ENCODE measurements around the gene TUBB. TPM values are rescaled to one million over a fixed set of nuclear protein-coding genes. Genes with fewer than 3 reads are reported as not detected.

The TUBB gene
- total and polyA plus RNA-seq, 9 of the 15 experiments (the other 6 are each of a cell fraction or from before 2014, with no cell fraction given): 971 to 2,870 (median 1,478) TPM

- 0 out of 2 replicates have a peak, but pooled peaks have one; percentile 33 for TF ChIP-seq ZNF277 (CRISPR knock-in tag; IDR thresholded peaks at IDR 0.05; ENCODE audit: borderline replicate concordance)
- no peak for TF ChIP-seq ZNF75A (CRISPR knock-in tag; IDR thresholded peaks at IDR 0.05)
- TF ChIP-seq KHSRP (IDR thresholded peaks at IDR 0.05): no peak
- no peak for TF ChIP-seq U2AF2 (optimal IDR thresholded peaks at IDR 0.05; ENCODE audit: low read depth, low read length)
- TF ChIP-seq ZNF324 (CRISPR knock-in tag; IDR thresholded peaks at IDR 0.05): no peak; the same call in 1 of the 2 replicates
- peak; percentile 60; the same call in 1 of the 2 replicates for TF ChIP-seq CC2D1A (IDR thresholded peaks at IDR 0.05)
- TF ChIP-seq NR4A1 (CRISPR knock-in tag; IDR thresholded peaks at IDR 0.05): no peak
- 0 out of 2 replicates have a peak, but pooled peaks have one; percentile 10 for TF ChIP-seq NR4A1 (tag; IDR thresholded peaks at IDR 0.05)
- TF ChIP-seq EZH2 (IDR thresholded peaks at IDR 0.05; ENCODE audit: borderline replicate concordance, low read depth, low read length): no peak
- peak; percentile 55 for TF ChIP-seq ARID1B (IDR thresholded peaks at IDR 0.05)
- TF ChIP-seq ZNF644 (tag; IDR thresholded peaks at IDR 0.05; ENCODE audit: low read depth): no peak
- no peak for TF ChIP-seq ID3 (CRISPR knock-in tag; IDR thresholded peaks at IDR 0.05)
- 0 out of 2 replicates have a peak, but pooled peaks have one; percentile 58 for TF ChIP-seq ID3 (tag; IDR thresholded peaks at IDR 0.05)
- no peak for TF ChIP-seq ZNF133 (CRISPR knock-in tag; IDR thresholded peaks at IDR 0.05)
- TF ChIP-seq FUS (optimal IDR thresholded peaks at IDR 0.05; ENCODE audit: low read depth, low read length): peak; percentile 98
- no peak for TF ChIP-seq ELK3 (CRISPR knock-in tag; IDR thresholded peaks at IDR 0.05)
- no peak for TF ChIP-seq NCOA6 (IDR thresholded peaks at IDR 0.05)
- TF ChIP-seq LARP7 (IDR thresholded peaks at IDR 0.05): no peak
- TF ChIP-seq SNRNP70 (optimal IDR thresholded peaks at IDR 0.05; ENCODE audit: low read depth, low read length): peak; percentile 21
Measured at GRCh38 chr6:30742316-30743098, 22.4 kb downstream of the TUBB start, which contains the start of gene FLOT1 (continued).

Data from K562 (cell line).